RWPE2 (cell line): ENCODE measurements around the gene HSF2BP.
"Not testable (repeated sequence)": the region's sequence is repeated elsewhere in the genome, so short reads cannot be mapped to it uniquely, and the experiment has no call there.

ENCODE experiments used
- ATAC-seq: fragments of 200-7000 bp; cut with Tn5 transposase; 3 replicates; pipeline ENCODE4 v1.9.1; 2021; ENCODE audit warnings: low read depth
- DNase-seq: peaks from one replicate; pipeline ENCODE4 v3.0.0-alpha.2; 2020; ENCODE audit warnings: low spot score
- H3K27ac ChIP-seq: fragments of 450-650 bp; 2 replicates; pipeline ENCODE4 v1.5.1; 2017; ENCODE audit warnings: mild to moderate bottlenecking; ENCODE audit not compliant: poor library complexity, severe bottlenecking
- H3K27me3 ChIP-seq: fragments of 250-450 bp; sonication (Bioruptor Pico); 2 replicates; pipeline ENCODE4 v1.5.1; 2021; ENCODE audit warnings: mild to moderate bottlenecking, moderate library complexity; ENCODE audit not compliant: insufficient read depth, poor library complexity, severe bottlenecking
- H3K36me3 ChIP-seq: fragments of 250-450 bp; sonication (Bioruptor Pico); 2 replicates; pipeline ENCODE4 v1.5.1; 2020; ENCODE audit warnings: low read depth, mild to moderate bottlenecking, moderate library complexity
- H3K4me1 ChIP-seq: fragments of 250-450 bp; sonication (Bioruptor Pico); 2 replicates; pipeline ENCODE4 v1.5.1; 2021; ENCODE audit warnings: mild to moderate bottlenecking, moderate library complexity; ENCODE audit not compliant: insufficient read depth, poor library complexity, severe bottlenecking
- H3K4me3 ChIP-seq: fragments of 250-450 bp; sonication (Bioruptor Pico); 2 replicates; pipeline ENCODE4 v1.5.1; 2021; ENCODE audit warnings: mild to moderate bottlenecking, moderate library complexity; ENCODE audit not compliant: severe bottlenecking
- H3K9me3 ChIP-seq: fragments of 250-450 bp; sonication (Bioruptor Pico); 2 replicates; pipeline ENCODE4 v1.5.1; 2021; ENCODE audit warnings: mild to moderate bottlenecking, moderate library complexity; ENCODE audit not compliant: severe bottlenecking
- TF ChIP-seq, protein P1 (sequence below): fragments of 450-650 bp; IDR thresholded peaks from one replicate; pipeline ENCODE4 v1.5.1; 2017; ENCODE audit warnings: mild to moderate bottlenecking, moderate library complexity; ENCODE audit not compliant: poor library complexity, severe bottlenecking

HSF2BP gene

GRCh38 chr21:43619344-43619743 lies 39.9 kb downstream of the HSF2BP start:
- TF ChIP-seq, protein P1, sequence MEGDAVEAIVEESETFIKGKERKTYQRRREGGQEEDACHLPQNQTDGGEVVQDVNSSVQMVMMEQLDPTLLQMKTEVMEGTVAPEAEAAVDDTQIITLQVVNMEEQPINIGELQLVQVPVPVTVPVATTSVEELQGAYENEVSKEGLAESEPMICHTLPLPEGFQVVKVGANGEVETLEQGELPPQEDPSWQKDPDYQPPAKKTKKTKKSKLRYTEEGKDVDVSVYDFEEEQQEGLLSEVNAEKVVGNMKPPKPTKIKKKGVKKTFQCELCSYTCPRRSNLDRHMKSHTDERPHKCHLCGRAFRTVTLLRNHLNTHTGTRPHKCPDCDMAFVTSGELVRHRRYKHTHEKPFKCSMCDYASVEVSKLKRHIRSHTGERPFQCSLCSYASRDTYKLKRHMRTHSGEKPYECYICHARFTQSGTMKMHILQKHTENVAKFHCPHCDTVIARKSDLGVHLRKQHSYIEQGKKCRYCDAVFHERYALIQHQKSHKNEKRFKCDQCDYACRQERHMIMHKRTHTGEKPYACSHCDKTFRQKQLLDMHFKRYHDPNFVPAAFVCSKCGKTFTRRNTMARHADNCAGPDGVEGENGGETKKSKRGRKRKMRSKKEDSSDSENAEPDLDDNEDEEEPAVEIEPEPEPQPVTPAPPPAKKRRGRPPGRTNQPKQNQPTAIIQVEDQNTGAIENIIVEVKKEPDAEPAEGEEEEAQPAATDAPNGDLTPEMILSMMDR, result no peak
- no peak for ATAC-seq
- no peak for DNase-seq
- Histone ChIP-seq H3K4me3 (no peak overlapping the region), H3K9me3 (peaks cover 12% of the 10 kb centered on the region), H3K36me3 (peaks cover 17% of the 10 kb centered on the region; the same call in 1 of the 2 replicates), H3K27ac (peak overlapping the region; percentile 9), H3K27me3 (no peaks in the 10 kb centered on the region), H3K4me1 (peaks cover 18% of the 10 kb centered on the region)

DNA sequence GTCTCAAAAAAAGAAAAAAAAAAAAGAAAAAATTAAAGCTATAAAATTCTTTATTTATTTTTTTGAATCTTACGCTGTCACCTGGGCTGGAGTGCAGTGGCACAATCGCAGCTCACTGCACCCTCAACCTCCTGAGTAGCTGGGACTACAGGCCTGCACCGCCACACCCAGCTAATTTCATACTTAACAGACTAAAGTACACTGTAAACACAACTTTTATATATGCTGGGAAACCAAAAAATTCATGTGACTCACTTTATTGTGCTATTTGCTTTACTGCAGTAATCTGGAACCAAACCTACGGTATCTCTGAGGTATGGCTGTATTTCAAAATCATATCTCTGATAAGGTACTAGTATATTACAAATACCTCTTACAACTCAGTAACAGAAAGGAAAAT lies 40.3 kb downstream of the HSF2BP start:
- peak overlapping the region; percentile 9 for H3K27ac ChIP-seq
- H3K4me1 ChIP-seq, result peaks cover 18% of the 10 kb centered on the region
- no peak overlapping the region for H3K4me3 ChIP-seq
- peaks cover 12% of the 10 kb centered on the region for H3K9me3 ChIP-seq
- H3K36me3 ChIP-seq, result peaks cover 17% of the 10 kb centered on the region; the same call in 1 of the 2 replicates
- no peaks in the 10 kb centered on the region for H3K27me3 ChIP-seq
- TF ChIP-seq, protein P1, result no peak
- ATAC-seq (no peak), DNase-seq (no peak)

GRCh38 chr21:43616861-43617260 lies 42.4 kb downstream of the HSF2BP start:
- ATAC-seq, H3K27ac ChIP-seq: not testable (repeated sequence)

DNA sequence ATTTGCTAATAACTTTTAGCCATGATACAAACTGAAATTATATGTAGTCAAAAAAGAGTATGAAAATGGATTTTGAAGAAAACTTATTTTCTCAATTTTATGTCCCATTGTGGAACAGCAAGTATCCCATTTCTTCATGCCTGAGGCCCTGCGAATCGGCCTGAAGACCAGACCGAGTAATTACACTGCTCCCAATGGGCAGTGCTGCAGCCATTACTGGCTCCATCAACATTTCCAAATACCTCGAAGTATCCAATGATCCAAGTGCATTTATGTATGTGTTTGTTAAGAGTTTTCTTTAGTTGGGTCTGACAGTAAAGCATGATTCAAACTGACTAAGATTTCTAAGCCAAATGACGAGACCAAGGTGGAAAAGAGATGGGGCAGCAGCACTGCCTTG lies 44.4 kb downstream of the HSF2BP start:
- TF ChIP-seq, protein P1, result no peak
- Histone ChIP-seq H3K27me3 (no peaks in the 10 kb centered on the region), H3K4me3 (no peak overlapping the region), H3K36me3 (peaks cover 5% of the 10 kb centered on the region; the same call in 1 of the 2 replicates), H3K27ac (no peak overlapping the region), H3K4me1 (peaks cover 7% of the 10 kb centered on the region), H3K9me3 (no peaks in the 10 kb centered on the region)
- DNase-seq, result no peak
- ATAC-seq, result no peak

More at GRCh38 chr21:43616861-43617260, 42.4 kb downstream of the HSF2BP start:
- not testable (repeated sequence) for H3K4me1 ChIP-seq, H3K4me3 ChIP-seq, DNase-seq, H3K27me3 ChIP-seq
- peaks cover 12% of the 10 kb centered on the region for H3K9me3 ChIP-seq
- H3K36me3 ChIP-seq, result peaks cover 17% of the 10 kb centered on the region; the same call in 1 of the 2 replicates

DNA sequence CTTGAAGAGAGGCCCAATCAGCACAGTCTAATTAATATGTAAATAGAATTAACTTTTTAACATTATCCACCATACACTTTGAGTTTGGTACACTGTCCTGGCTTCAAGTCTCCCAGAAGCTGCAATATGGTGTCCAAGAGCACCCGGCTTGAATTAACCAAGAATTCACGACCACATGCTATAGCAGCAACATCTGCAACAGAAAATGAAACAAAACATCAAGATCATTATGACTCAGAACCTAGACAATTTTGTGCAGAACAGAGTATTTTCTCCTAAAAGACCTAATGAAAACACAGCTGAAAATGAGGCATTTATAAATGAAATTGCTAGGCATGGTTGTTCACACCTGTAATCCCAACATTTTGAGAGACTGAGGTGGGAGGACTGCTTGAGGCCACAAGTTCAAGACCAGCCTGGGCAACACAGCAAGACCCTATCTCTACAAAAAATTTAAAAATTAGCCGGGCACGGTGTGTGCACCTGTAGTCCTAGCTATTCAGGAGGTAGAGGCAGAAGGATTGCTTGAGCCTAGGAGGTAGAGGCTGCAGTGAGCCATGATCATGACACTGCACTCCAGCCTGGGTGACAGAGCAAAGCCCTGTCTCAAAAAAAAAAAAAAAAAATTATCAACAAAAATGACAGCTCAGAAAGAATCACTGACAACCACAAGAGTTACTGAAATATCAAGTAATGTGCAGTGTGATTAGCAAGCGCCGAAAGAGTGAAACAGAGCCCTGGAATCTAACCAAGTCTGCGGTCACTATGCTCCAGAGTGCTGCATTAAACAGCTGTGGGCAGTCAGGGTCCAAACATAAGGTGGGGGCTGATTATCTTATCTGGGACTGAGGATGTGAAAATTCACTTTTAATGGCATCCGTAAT lies 45.3 kb downstream of the HSF2BP start:
- Histone ChIP-seq H3K4me1 (peaks cover 13% of the 10 kb centered on the region), H3K4me3 (no peak overlapping the region), H3K27me3 (no peaks in the 10 kb centered on the region), H3K9me3 (no peaks in the 10 kb centered on the region), H3K27ac (no peak overlapping the region), H3K36me3 (peaks cover 4% of the 10 kb centered on the region; the same call in 1 of the 2 replicates)
- no peak for ATAC-seq
- no peak for DNase-seq
- TF ChIP-seq, protein P1, result no peak
